Activated T-helper 2 cell treated with anti-CD3 and anti-CD28 coated beads, Interferon-gamma antibody, Interleukin-2, Interleukin-4, amounts not matched to agents 10 μg/mL and 5 μg/mL and 100 μg/mL, durations not matched to agents 14 hours and 24 hours and 36 hours (primary cell): ENCODE data around the gene MKLN1. TPM values are rescaled to one million over a fixed set of nuclear protein-coding genes. Genes with fewer than 3 reads are reported as not detected.
A peak's percentile ranks its signal among the peaks of the same experiment; 100 is the strongest.
"Not testable (repeated sequence)": the region's sequence is repeated elsewhere in the genome, so short reads cannot be mapped to it uniquely, and the experiment has no call there.

Source experiments
- DNase-seq: peaks from one replicate; pipeline ENCODE4 v3.0.0; 2021; ENCODE audit warnings: low spot score
- H3K27ac Mint-ChIP-seq: one replicate; pipeline ENCODE4 v1.8.0; 2021; ENCODE audit warnings: mixed read lengths
- H3K27me3 Mint-ChIP-seq: one replicate; pipeline ENCODE4 v1.8.0; 2021; ENCODE audit warnings: low read depth, mixed read lengths
- H3K36me3 Mint-ChIP-seq: one replicate; pipeline ENCODE4 v1.8.0; 2021; ENCODE audit warnings: low read depth, mixed read lengths
- H3K4me1 Mint-ChIP-seq: one replicate; pipeline ENCODE4 v1.8.0; 2021; ENCODE audit warnings: low read depth, mixed read lengths
- H3K4me3 Mint-ChIP-seq: one replicate; pipeline ENCODE4 v1.8.0; 2021; ENCODE audit warnings: low read depth, mild to moderate bottlenecking, moderate library complexity, mixed read lengths
- H3K9me3 Mint-ChIP-seq: one replicate; pipeline ENCODE4 v1.8.0; 2021; ENCODE audit warnings: mixed read lengths
- intact Hi-C: fragments of 100-400 bp; cut with micrococcal nuclease; formaldehyde crosslinking; loops from one replicate; pipeline ENCODE4 v1.15.1; 2023
- total RNA-seq: library from RNA; stranded (reverse); gene quantifications from 2 replicates; pipeline ENCODE4 v1.2.3, GENCODE V29; 2022

MKLN1 gene
- total RNA-seq, 1 donor from 2014 or later = 38.3 TPM

- H3K4me3 Mint-ChIP-seq = no peak overlapping the region
- intact Hi-C loops = no loop called here
- DNase-seq = no peak
- peaks cover 4% of the 10 kb centered on the region for H3K4me1 Mint-ChIP-seq
- no peak overlapping the region for H3K27ac Mint-ChIP-seq
- H3K36me3 Mint-ChIP-seq = peaks cover 8% of the 10 kb centered on the region
- no peaks in the 10 kb centered on the region for H3K27me3 Mint-ChIP-seq
- H3K9me3 Mint-ChIP-seq = no peaks in the 10 kb centered on the region
These were observed 62.6 kb downstream of the MKLN1 start for GRCh38 chr7:131390275-131390674.

GRCh38 chr7:131391145-131391544 is 63.5 kb downstream of the MKLN1 start:
- Mint-ChIP-seq H3K9me3 (no peaks in the 10 kb centered on the region), H3K36me3 (peaks cover 8% of the 10 kb centered on the region), H3K4me3 (no peak overlapping the region), H3K27ac (no peak overlapping the region), H3K27me3 (no peaks in the 10 kb centered on the region), H3K4me1 (peaks cover 4% of the 10 kb centered on the region)
- DNase-seq = no peak
- intact Hi-C loops = no loop called here

DNA sequence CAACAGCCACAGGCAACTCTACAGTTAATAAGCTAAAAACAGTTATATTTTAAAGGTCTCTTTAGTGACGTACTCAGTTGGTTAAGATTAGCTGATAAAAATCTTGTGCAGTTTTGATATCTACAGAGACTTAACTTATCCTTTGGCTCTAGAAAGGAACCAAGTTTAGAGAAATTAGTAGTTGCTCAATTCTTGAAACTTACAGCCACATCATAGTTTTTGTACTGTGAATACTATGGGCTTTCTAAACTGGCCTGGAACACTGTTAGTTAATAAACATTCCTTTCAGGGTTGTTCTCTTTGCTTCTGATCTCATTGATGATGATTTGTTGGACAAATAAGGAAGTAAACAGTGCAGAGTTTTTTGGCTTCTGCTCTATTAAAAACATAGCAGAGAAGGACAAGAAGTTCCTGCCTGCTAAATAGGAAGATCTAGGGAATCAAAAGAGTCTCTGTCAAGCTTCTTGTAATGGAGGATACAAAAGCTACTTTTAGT is 73.1 kb downstream of the MKLN1 start:
- Mint-ChIP-seq H3K4me3 (no peak overlapping the region), H3K36me3 (peaks cover 67% of the 10 kb centered on the region), H3K27ac (peak overlapping the region; percentile 47), H3K9me3 (peaks cover 16% of the 10 kb centered on the region), H3K4me1 (peaks cover 10% of the 10 kb centered on the region), H3K27me3 (no peaks in the 10 kb centered on the region)
- DNase-seq = no peak
- intact Hi-C loops = no loop called here

DNA sequence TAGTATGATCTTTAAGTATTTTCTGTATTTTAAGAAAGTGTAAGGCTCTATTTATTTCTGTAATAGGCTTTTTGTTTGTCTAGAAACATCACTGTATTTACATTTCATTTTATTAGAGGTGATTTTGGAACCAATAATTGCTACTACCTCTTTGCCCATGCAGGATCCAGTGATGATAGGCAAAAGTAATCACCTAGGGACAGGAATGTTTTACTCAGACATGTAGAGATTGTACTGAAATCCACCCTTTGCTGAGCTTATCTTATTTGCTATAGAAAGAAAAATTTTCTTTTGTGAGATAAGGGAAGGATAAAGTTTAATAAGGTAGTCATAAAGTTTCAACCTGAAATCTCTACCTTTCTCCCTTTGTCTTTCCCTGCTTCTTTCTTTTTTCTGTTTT is 73.5 kb downstream of the MKLN1 start:
- no peak for DNase-seq
- Mint-ChIP-seq H3K4me3 (no peak overlapping the region), H3K36me3 (peaks cover 67% of the 10 kb centered on the region), H3K9me3 (peaks cover 16% of the 10 kb centered on the region), H3K27me3 (no peaks in the 10 kb centered on the region), H3K4me1 (peaks cover 10% of the 10 kb centered on the region), H3K27ac (no peak overlapping the region)
- intact Hi-C loops = no loop called here

- DNase-seq = no peak
- H3K36me3 Mint-ChIP-seq = peaks cover 65% of the 10 kb centered on the region
- peaks cover 13% of the 10 kb centered on the region for H3K4me1 Mint-ChIP-seq
- intact Hi-C loops = no loop called here
- no peak overlapping the region for H3K4me3 Mint-ChIP-seq
- peaks cover 16% of the 10 kb centered on the region for H3K9me3 Mint-ChIP-seq
- H3K27ac Mint-ChIP-seq = no peak overlapping the region
- H3K27me3 Mint-ChIP-seq = no peaks in the 10 kb centered on the region
These were observed 75.6 kb downstream of the MKLN1 start for GRCh38 chr7:131403322-131403721.

- no peak for DNase-seq
- H3K4me1 Mint-ChIP-seq = peaks cover 8% of the 10 kb centered on the region
- no peak overlapping the region for H3K4me3 Mint-ChIP-seq
- no peak overlapping the region for H3K27ac Mint-ChIP-seq
- no peaks in the 10 kb centered on the region for H3K27me3 Mint-ChIP-seq
- intact Hi-C loops = no loop called here
- peaks cover 58% of the 10 kb centered on the region for H3K36me3 Mint-ChIP-seq
- H3K9me3 Mint-ChIP-seq = peaks cover 16% of the 10 kb centered on the region
These were observed 76.7 kb downstream of the MKLN1 start for GRCh38 chr7:131404226-131404911.

DNA sequence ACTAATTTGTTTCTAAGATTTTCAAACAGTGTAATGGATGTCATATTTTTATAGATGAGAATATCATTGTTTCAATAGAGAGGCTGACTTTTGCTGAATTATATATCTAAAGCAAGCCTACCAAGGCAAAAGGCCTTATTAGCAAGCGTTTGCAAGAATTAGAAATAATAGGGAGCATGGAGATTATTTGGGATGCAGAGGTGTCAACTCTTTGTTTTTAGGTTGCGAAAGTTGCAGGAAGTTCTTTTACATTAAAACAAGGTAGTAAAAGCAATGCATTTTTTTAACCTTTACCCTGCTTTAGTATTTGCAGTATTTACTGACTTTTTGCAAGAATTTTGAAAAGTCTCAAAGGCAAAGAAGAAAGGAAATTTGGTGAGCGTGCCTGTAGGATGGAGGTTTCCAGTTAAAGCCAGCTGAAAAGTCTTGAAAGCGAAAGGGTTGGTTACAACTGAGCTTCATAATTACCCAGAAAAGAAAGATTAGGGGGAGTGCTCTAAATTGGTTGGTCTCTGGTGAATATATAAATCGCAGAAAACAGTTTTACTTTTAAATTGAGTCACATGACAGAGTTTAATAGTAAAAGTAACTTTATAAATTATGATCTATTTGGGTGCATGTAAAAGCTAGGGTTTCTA is 81.6 kb downstream of the MKLN1 start:
- H3K9me3 Mint-ChIP-seq = no peaks in the 10 kb centered on the region
- peaks cover 28% of the 10 kb centered on the region for H3K36me3 Mint-ChIP-seq
- DNase-seq = no peak
- no peak overlapping the region for H3K4me3 Mint-ChIP-seq
- H3K27ac Mint-ChIP-seq = no peak overlapping the region
- H3K27me3 Mint-ChIP-seq = no peaks in the 10 kb centered on the region
- H3K4me1 Mint-ChIP-seq = peaks cover 5% of the 10 kb centered on the region
- intact Hi-C loops = no loop called here

DNA sequence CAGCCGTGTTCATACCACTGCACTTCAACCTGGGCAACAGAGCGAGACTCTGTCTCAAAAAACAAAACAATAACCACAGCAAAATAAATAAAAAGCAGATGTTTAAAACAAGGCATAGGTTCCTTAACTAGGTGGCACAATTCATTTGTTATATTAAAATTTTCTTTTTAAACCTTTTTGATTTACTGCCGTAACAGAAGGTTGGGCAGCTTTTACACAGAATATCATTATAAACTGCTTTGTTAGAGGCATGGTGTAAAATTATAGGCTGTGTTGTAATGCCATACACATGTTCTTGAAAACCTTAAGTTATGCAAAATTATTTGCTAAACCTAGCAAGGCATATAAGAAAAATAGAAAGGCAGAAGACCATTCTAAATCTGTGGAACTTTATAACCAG is 84.4 kb downstream of the MKLN1 start:
- DNase-seq = no peak
- intact Hi-C loops = no loop called here
- H3K36me3 Mint-ChIP-seq = peaks cover 25% of the 10 kb centered on the region
- H3K27ac Mint-ChIP-seq = no peak overlapping the region
- no peaks in the 10 kb centered on the region for H3K27me3 Mint-ChIP-seq
- H3K9me3 Mint-ChIP-seq = no peaks in the 10 kb centered on the region
- H3K4me1 Mint-ChIP-seq = peaks cover 1% of the 10 kb centered on the region
- no peak overlapping the region for H3K4me3 Mint-ChIP-seq

DNA sequence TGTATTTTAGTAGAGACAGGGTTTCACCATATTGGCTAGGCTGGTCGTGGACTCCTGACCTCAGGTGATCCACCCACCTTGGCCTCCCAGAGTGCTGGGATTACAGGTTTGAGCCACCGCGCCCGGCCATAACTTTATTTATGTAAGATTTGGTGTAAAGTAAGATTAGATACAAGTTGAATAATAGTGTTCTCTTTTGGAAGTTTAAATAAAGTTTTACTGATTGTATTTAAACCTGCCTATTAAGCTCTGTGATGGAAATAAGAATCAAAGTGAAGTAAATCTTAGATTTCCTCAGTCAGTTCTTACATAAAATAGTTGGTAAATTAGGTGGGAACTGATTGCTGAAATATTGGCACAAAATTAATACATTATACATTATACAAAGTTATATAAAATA is 86.0 kb downstream of the MKLN1 start:
- no peaks in the 10 kb centered on the region for H3K9me3 Mint-ChIP-seq
- intact Hi-C loops = no loop called here
- H3K36me3 Mint-ChIP-seq = peaks cover 30% of the 10 kb centered on the region
- no peaks in the 10 kb centered on the region for H3K27me3 Mint-ChIP-seq
- H3K4me3 Mint-ChIP-seq = no peak overlapping the region
- no peak overlapping the region for H3K27ac Mint-ChIP-seq
- no peak for DNase-seq
- H3K4me1 Mint-ChIP-seq = no peaks in the 10 kb centered on the region

- H3K36me3 Mint-ChIP-seq = peaks cover 15% of the 10 kb centered on the region
- H3K27ac Mint-ChIP-seq = no peak overlapping the region
- H3K9me3 Mint-ChIP-seq = no peaks in the 10 kb centered on the region
- DNase-seq = no peak
- H3K4me1 Mint-ChIP-seq = peaks cover 5% of the 10 kb centered on the region
- no peak overlapping the region for H3K4me3 Mint-ChIP-seq
- no peaks in the 10 kb centered on the region for H3K27me3 Mint-ChIP-seq
- intact Hi-C loops = loop anchor here (1.0 kb wide), 2 partner anchors 316 to 355 kb away; no protein-coding TSS in a partner anchor
These were observed 96.6 kb downstream of the MKLN1 start for GRCh38 chr7:131424219-131424822.

DNA sequence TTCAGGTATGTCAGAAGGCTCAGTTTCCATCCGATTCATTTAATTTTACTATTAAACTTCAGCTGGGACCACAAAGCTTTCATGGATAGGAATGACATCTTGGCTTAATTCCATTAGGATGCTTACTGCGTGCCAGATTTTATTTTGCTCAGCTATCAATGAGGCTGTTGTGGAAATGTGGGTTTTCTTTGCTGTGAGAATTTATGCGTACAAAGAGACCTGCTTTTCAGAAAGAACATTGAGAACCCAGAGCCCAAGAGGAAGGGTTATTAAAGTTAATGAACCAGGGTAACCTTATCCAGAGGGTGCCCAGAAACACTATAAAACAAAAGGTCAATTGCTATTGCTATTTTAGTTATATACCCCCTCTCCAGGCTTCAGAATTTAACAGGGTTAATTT is 98.3 kb downstream of the MKLN1 start:
- Mint-ChIP-seq H3K9me3 (no peaks in the 10 kb centered on the region), H3K4me1 (peaks cover 5% of the 10 kb centered on the region), H3K36me3 (peaks cover 12% of the 10 kb centered on the region), H3K4me3 (no peak overlapping the region), H3K27ac (no peak overlapping the region), H3K27me3 (no peaks in the 10 kb centered on the region)
- intact Hi-C loops = no loop called here
- DNase-seq = no peak

- intact Hi-C loops = not testable (repeated sequence)
These were observed 103.2 kb downstream of the MKLN1 start for GRCh38 chr7:131430826-131431225.

DNA sequence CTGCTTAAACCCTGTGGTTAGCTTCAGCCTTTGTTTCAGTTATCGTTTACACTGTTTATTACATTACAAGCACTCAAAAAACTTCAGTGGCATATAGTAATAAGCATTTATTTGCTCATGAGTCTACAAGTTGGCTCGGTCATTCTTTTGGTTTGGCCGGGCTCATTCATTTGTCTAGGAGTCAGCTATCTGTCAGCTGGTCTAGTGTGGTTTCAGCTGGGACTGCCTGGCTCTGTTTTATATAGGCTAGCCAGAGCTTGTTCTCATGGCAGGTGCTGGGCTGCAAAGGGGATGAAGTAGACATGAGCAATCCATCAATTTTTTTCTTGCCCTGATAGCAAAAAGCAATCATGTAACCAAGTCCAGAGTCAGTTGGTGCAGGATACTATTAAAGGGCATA is 103.6 kb downstream of the MKLN1 start:
- Mint-ChIP-seq H3K27me3 (no peaks in the 10 kb centered on the region), H3K4me3 (no peak overlapping the region), H3K4me1 (peaks cover 5% of the 10 kb centered on the region), H3K9me3 (no peaks in the 10 kb centered on the region), H3K36me3 (peaks cover 45% of the 10 kb centered on the region), H3K27ac (no peak overlapping the region)
- intact Hi-C loops = no loop called here
- DNase-seq = no peak

More at GRCh38 chr7:131430826-131431225, 103.2 kb downstream of the MKLN1 start:
- H3K27me3 Mint-ChIP-seq, H3K4me3 Mint-ChIP-seq, H3K9me3 Mint-ChIP-seq, H3K27ac Mint-ChIP-seq, DNase-seq, H3K4me1 Mint-ChIP-seq: not testable (repeated sequence)
- H3K36me3 Mint-ChIP-seq = peaks cover 41% of the 10 kb centered on the region
